HG03342 (cell line): ENCODE measurements around the gene SART3.
"Not testable (repeated sequence)": the region's sequence is repeated elsewhere in the genome, so short reads cannot be mapped to it uniquely, and the experiment has no call there.

Experiments
- ATAC-seq: cut with Tn5 transposase; IDR thresholded peaks from one replicate; pipeline ENCODE4 v1.9.1; 2021; ENCODE audit warnings: mild to moderate bottlenecking, moderate library complexity; ENCODE audit not compliant: unreplicated experiment

Gene SART3

DNA sequence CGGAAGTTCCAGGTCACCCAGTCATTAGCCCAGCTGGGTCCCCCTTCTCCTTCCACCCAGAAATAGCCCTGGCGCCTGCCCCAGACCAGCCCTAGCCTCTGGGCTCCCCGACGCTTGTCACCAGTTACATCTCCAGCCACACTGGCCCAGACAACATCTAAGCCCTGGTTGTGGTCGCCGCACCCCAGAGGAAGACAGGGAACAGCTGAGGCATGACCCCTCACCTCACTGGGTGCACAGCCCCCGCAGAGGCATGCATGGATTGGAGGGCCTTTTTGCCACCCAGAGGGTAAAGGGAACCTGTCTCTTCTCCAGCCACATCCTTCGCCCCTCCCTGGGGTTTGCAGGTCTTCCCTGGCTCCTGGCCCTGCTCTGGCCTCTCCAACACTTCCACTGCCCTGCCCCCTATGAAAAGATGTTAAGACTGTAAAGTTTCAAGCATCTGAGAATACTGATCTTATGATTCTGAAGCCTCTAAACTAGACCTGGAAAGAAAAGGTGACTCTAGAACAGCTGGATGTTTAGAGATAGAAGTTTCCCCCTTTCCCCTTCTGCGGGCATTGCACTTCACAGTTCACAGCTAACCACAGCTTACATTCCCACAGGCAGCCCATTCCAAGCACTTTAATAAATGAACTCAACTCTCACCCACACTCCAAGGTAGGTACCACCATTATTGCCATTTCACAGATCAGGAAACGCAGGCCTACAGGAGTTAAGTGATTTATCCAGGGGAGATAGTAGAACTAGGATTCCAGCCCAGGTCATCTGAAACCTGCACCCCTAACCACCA is 22.2 kb upstream of the SART3 start:
- ATAC-seq, result no peak

DNA sequence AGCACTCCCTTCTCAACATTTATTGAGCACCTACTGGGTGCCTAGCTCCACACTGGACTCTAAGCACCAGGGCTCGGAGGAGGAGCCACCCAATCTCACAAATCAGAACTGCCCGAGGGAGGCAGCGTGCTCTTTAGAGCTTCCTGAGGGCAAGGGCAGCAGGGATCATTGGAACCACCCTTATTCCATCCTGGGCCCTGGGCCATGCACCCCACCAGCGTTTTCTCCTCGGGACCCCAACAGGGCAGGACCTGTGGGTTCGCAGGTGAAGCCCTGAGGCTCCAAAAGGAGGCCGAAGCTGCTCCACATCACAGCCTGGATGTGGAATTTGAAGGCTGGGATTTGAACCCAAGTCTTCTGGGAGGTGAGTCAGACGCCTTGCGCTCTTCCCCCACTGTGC is 21.5 kb upstream of the SART3 start:
- no peak for ATAC-seq

DNA sequence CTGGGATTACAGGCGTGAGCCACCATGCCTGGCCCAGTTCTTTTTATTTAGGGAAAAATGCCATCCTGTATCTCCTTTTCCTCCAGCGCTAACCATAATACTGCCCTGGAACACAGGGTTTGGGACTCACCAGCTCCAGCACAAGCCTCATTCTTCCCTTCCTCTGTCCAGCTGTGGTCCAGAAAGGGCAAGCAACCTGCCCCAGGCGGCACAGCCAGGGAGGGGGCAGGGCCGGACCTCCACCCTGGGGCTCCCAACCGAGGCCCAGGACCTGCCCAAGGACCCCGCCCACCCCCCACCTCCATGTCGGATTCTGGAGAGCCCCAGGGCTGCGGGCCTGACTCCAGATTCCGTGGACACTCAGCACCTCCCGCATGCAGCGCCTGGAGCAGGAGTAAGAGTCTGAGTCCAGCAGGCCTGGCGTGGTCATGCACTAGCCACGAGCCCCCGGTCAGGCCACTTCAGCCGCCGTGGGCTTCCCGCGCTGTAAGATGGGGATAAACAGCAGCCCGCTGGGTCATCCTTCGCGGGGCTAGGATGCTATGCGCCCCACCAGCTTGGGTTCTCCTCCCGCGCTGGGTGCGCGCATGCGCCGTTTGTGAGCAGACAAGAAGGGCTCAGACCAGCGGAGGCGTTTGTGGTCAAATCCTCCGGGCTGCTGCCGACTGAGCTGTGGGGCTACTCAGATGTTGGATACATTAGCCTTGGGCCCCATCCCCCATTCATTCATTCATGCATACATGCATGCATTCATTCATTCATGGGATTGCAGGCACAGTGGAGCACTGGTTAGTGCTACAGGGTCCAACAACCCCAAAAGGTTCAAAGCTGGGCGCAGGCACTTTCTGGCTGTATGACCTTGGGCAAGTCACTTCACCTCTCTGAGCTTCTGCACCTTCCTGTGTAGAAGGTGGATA is 20.6 kb upstream of the SART3 start:
- no peak for ATAC-seq

DNA sequence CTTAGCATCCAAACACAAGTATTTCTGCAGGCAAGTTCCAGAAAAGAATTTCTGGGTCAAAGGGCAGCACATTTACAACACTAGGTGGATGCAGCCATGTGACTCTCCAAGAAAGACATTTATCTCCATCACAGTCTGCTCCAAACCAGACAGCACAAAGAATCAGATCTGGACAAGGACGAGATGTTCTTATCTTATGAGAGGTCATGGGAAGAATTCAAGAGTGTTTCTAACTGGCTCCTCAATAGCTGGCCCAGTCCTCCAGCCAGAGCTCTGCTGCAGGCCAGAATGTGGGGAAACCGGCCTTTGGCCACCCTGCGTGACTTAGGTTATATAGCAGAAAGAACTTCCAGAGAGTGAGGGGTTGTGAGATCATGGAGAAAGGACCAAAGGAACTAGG is 19.6 kb upstream of the SART3 start:
- ATAC-seq, result no peak

DNA sequence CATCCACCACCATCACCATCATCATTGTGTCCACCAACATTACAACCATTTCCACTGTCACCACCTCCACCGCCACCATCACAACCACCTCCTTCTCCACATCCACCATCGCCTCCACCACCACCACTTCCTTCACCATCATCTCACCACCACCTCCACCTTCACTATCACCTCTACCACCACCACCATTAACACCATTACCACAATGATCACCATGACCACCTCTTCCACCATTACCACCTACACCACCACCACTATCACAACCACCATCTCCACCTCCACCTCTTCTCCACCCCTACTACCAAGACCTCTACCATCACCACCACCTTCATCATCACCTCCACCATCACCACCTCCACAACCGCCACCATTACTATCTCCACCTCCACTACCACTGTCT is 17.8 kb upstream of the SART3 start:
- ATAC-seq, result no peak

DNA sequence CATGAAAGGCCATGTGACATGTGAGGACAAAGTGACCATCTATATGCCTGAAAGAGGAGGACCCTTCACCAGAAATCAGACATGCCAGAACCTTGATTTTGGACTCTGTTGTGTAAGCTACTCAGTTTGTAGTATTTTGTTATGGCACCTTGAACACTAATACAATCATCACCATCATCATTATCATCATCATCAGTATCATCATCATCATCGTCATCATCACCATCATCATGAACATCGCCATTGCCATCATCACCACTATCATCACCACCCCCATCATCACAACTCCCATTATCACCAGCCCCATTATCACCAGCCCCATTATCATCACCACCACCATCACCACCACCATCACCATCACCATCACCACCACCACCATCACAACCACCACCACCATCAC is 17.3 kb upstream of the SART3 start:
- no peak for ATAC-seq

DNA sequence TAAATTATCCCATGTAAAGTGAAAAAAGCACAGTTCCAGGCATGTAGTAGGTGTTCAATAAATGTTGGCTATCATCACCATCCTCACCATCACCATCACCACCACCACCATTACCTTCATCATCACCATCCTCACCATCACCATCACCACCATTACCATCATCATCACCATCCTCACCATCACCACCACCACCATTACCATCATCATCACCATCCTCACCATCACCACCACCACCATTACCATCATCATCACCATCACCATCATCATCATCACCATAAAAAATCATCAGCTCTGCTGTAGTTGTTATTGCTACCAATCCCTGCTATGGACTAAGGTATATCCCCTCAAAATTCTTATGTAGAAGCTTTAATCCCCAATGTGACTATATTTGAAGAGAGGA is 16.5 kb upstream of the SART3 start:
- ATAC-seq, result no peak

DNA sequence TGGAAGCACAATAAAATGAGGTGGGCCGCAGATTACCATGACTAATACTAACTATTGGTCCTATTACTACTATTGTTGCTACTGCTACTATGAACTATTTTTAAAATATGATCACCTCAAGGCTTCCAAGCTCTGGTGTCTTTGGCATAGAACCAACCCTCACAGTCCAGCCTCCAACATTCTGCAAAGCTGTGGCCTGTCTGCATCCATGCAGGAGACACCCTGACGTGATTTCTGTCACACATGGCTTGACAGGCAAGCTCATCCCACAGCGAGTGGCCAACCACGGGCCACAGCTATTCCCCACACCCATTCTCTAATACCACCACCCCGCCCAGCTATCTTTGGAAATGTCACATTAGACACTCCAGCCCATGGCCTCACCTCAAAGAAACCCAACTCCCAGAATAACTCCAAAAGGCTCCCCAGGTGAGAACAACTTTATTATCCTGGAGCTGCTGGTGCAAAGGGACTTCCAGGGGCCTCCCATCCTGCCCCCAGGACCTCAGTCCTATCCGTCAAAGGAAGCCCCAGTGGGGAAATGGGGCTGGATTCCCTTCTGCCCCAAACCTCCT is 15.8 kb upstream of the SART3 start:
- ATAC-seq, result no peak

DNA sequence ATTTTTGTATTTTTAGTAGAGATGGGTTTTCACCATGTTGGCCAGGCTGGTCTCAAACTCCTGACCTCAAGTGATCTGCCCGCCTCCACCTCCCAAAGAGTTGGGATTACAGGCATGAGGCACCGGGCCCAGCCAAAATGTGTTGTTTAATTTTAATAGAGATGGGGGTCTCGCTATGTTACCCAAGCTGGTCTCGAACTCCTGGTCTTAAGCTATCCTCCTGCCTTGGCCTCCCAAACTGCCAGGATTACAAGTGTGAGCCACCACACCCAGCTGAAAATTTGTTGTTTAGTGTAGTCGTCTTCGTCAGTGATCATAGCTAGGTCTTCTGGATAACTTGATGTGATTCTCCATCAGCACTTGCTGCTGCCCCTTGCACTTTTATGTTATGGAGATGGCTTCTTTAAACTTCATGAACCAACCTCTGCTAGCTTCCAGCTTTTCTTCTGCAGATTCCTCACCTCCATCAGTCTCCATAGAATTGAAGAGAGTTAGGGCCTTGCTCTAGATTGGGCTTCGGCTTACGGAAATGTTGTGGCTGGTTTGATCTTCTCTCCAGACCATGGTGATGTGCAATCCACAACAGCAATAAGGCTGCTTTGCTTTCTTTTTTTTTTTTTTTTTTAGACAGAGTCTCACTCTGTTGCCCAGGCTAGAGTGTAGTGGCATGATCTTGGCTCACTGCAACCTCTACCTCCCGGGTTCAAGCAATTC is 14.4 kb upstream of the SART3 start:
- no peak for ATAC-seq

DNA sequence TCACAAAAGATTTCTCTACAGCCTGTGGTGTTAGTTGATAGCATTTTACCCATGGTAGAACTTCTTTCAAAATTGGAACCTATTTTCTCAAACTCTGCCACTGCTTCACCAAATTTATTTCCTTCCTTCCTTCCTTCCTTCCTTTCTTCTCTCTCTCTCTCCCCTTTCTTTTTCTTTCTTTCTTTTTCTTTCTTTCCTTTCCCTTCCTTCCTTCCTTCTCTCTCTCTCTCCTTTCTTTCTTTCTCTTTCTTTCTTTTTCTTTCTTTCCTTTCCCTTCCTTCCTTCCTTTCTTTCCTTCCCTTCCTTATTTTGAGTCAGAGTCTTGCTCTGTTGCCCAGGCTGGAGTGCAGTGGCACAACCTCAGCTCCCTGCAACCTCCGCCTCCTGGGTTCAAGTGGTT is 13.3 kb upstream of the SART3 start:
- not testable (repeated sequence) for ATAC-seq

DNA sequence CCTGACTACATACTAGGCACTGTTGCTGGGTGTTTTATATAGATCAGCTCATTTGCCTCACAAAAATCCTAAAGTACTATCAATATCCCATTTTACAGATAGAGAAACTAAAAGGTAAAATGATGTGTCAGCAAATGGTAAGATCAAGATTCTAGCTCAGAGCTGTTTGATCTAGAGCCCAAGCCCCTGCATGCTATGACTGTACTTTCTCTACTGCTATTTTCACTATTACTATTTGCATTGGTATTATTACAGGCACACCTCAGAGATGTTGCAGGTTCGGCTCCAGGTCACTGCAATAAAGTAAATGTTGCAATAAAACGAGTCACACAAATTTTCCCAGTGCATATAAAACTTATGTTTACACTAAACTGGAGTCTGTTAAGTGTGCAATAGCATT is 12.3 kb upstream of the SART3 start:
- ATAC-seq, result no peak

DNA sequence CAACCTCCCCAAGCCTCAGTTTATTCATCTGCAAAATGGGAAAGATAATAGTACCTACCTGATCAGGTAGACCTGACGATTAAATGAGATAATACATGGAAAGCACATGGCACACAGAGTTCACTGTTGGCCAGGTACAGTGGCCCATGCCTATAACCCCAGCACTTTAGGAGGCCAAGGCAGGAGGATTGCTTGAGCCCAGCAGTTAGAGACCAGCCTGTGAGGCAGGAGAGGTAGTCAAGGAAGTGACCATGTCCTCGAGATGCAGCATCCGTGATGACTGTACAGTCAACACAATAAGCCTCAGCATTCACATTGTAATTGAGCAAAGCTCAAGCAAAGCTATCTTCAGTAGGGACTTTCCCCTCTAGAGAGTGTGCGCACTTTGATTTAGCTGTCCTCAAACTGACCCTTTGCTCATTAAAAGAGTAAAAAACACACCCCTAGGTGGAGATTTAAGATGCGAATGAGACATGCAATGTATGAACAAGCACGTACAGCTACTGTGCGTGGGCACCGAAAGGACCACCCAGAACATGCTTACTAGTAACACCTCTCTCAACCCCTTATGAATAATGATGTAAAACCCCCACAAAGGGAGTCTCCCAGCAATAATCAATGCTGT is 11.3 kb upstream of the SART3 start:
- peak; percentile 28 for ATAC-seq

DNA sequence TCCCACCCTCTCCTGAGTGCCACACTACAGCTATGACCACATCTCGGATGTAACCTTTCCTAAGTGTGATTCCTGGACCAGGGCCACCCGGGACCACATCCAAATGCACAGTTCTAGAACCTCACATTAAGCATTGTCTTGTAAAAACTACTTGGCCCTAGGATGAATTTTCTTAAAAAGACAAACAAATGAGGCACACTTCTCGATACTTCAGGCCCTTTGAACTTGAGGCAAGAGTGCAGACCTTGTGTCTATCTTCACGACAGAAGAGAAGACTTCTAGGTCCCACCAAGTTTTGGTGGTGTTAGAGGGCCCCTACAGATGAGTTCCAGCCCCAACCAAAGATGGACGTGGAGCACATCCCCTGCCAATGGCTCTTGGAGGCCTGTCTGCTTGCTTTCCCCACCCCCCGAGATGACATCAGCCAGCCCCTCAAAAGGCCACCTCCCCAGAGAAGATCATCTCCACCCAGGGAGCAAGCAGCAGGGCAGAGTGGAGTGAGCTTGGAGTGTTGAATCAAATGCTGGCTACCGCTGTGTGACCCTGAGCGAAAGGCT is 10.7 kb upstream of the SART3 start:
- no peak for ATAC-seq

DNA sequence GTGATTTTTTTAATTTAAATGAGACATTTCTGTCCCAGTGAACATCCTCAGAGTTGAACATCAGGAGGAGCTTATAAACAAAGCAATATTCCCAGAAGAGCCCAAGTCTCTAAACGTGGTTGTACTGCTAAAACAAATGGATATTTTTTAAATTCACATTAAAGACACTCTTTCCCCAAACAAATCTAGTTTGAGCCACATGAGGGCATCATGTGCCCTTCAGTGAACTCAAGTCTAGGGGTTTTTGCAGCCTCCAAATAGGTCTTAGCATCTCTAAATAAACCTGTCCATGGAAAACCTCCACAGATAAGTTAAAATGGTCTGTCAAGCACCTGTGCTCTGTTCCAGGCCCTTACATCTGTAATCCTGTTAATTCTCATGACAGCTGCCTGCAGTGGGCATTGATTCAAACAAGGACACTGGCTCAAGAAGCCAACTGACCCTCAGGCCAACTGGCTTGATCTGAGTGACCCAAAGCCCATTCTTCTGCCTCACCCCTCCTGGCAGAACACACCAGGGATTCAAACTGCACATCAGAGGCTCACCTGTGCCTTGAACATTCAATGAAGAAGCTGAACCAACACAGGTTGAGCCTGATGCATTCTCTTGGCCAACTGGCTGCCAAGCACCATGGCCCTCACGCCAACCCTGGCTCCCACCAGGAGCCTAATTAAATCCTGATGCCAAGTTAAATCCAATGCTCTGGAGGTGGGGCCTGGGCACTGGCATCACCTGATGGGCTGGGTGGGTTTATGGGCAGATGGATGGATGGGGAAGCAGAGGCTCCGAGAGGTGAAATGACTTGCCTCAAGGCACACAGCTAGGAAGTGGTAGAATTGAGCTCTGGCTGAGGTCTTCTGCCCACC is 10.0 kb upstream of the SART3 start:
- ATAC-seq, result no peak

DNA sequence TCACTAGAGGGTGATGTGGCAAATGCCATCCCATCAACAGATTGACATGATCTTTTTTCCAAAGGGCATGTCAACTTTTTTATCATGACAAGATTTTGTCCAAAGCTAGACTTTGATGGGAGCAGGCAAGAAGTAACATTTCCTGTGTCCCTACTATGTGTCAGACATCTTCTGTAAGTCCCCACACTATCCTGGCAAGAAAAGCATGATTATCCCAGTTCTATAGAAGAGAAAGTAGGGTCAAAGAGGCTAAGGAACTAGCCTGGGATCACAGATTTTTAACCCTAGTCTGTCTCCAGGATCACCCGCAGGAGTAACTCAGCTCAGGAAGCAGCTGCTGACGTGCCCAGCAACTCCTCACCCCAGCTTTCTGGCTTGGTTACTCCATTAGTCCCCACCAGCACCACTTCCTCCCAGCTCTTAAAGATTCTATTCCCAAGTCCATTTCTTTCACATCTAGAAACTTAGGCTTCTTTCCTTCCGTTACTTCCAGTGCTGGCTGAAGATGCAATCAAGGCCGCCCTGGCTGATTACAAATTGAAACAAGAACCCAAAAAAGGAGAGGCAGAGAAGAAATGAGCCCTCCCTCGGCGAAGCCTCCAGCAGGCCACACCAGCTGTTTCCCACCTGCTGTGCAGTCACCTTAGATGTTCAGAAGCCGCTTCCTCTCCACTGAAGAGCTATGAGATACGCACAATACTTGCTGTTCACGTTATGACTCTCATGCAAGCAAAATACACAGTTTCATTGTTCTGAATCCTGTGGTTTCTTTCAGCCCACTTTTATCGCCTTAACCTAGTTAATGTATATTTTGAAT is 7.6 kb upstream of the SART3 start:
- ATAC-seq, result peak; percentile 78

DNA sequence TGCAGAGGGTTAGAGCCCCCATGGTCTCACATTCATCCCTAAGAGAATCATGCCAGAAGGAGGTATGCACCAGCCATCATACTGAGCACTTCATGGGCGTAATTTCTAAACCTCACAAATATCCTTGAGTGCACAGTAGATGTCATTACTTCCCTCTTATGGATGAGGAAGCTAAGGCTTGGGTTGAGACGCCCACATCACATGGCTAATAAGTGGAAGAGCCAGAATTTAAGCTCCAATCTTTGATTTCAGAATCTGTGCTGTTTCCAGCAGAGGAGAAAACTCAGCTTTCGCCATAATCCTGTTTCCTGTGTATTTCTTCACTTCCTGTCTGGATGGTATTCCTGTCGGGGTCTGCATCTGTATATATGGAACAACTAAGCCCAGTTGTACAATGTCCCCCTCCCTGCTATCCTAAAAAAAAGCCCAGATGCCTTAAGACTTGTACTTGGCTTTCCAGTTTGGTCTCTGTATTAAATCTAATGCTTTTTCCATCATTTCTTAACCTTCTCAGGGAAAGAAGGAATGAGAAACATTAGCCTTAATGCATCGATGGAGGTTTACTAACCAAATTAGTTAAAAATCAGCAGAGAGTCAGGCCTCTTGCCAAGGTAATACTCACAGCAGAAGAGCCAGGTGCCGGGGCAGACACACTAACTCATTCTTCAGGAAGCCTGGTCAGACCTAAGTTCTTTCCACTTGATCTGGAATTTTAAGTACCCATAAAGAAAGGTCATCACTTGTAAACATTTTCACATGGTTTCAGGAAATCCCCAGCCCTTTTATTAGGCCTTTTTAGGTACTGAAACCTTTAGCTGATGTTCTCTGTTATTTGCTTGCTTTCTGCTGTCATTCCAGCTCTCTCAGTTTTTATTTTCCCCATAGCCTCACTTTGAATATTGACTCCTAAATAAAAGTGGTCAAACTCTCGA is 6.7 kb upstream of the SART3 start:
- no peak for ATAC-seq

DNA sequence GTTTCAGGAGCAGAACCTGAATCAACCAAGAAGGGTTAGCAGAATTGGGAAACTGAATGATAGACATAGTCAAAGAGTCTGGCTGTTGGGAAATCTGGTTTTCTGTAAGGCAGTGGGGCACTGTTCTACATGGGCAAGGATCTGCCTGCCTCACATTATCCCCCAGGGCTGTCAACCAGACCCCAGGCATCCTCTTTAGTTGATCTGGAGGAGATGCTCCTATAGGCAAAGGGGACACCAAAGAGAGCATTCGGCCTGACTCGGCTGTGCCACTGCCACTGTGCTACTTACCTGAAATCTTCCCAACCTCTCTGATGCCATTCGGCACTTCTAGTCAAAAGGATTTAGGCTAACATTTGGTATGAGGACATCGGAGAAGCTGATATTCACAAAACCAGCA is 5.5 kb upstream of the SART3 start:
- no peak for ATAC-seq

DNA sequence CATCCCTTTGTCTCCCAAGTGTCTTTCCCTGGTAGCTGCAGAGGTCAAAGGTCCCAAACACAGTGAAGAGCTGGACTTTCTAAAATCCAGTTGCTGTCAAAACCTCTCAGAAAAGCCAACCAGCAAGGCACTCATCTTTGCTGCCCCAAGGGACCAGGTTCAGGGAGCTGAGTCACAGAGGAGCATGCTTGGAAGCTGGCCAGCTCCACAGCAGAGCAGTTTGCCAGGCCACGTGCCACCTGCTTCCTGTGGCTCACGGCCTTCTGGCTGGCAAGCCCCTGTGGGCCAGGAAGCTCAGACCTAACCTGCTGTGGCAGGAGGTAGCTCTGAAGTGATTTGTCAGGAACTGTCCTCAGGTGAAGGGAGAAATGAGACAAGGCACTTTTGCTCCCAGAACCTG is 5.0 kb upstream of the SART3 start:
- ATAC-seq, result no peak
